ENCODE measurements around the gene JARID2. TPM values are rescaled to one million over a fixed set of nuclear protein-coding genes. Genes with fewer than 3 reads are reported as not detected.

Gene JARID2
- polyA plus RNA-seq, 1 of the 3 experiments (the other 2 are of a cell fraction) = 3.4 TPM

GRCh38 chr6:15335916-15336315 is 90.0 kb downstream of the JARID2 start:
- DNase-seq = no peak
- ChIA-PET CTCF (interaction anchor here (0.7 to 2.3 kb wide), 2 partner anchors 54 to 85 kb away, joined by 4 to 11 read pairs; no protein-coding TSS in a partner anchor), POLR2A (no interaction called here)
- Histone ChIP-seq H3K4me1 (ENCODE audit: control insufficient read depth in 1 of 2, insufficient read depth in 2 of 2, low read depth in 1 of 2, low read length in 1 of 2) (peaks cover 8 to 18% of the 10 kb centered on the region in 2 experiments; a peak in 3 of 4 replicates), H3K9ac (no peak overlapping the region), H4K20me1 (ENCODE audit: insufficient read depth) (no peaks in the 10 kb centered on the region; the same call in 1 of the 2 replicates), H3K4me3 (ENCODE audit: low read depth in 2 of 2, low read length in 1 of 2) (no peak overlapping the region), H3F3A (replicated peaks; ENCODE audit: insufficient read depth) (peaks cover 4% of the 10 kb centered on the region), H2AFZ (ENCODE audit: low read depth) (no peak overlapping the region), H3K79me2 (ENCODE audit: insufficient read depth) (peaks cover 29% of the 10 kb centered on the region), H3K4me2 (no peak overlapping the region), H3K27me3 (ENCODE audit: insufficient read depth) (no peaks in the 10 kb centered on the region), H3K9me3 (no peaks in the 10 kb centered on the region), H3K9me2 (no peaks in the 10 kb centered on the region), H3K27ac (ENCODE audit: low read depth in 2 of 2, low read length in 1 of 2) (no peak overlapping the region), H3K36me3 (replicated peaks in 1 of 2; ENCODE audit: control insufficient read depth in 1 of 2, insufficient read depth in 2 of 2, low read length in 1 of 2) (no peaks in the 10 kb centered on the region)
- WGBS (ENCODE audit: low lambda C conversion rate) = 99% methylated on average over 4 of the region's 4 CpGs
- no peak for TF ChIP-seq EP300 (IDR thresholded peaks at IDR 0.05; ENCODE audit: borderline replicate concordance in 1 of 2, low read depth in 1 of 2, low read length in 1 of 2)
- no peak for TF ChIP-seq TCF12 (IDR thresholded peaks at IDR 0.05)
- TF ChIP-seq SIN3A (IDR thresholded peaks at IDR 0.05; ENCODE audit: borderline replicate concordance, low read depth, low read length) = no peak
- TF ChIP-seq ELF1 (IDR thresholded peaks at IDR 0.05) = no peak
- no peak for TF ChIP-seq REST (IDR thresholded peaks at IDR 0.05; ENCODE audit: low read depth, low read length)
- no peak for TF ChIP-seq MAX (IDR thresholded peaks at IDR 0.05; ENCODE audit: low read depth)
- no peak for TF ChIP-seq JUND (IDR thresholded peaks at IDR 0.05)
- TF ChIP-seq MXI1 (IDR thresholded peaks at IDR 0.05; ENCODE audit: low read depth, low read length) = no peak
- TF ChIP-seq RXRA (IDR thresholded peaks at IDR 0.05; ENCODE audit: borderline replicate concordance, low read depth) = no peak
- TF ChIP-seq, protein P1, sequence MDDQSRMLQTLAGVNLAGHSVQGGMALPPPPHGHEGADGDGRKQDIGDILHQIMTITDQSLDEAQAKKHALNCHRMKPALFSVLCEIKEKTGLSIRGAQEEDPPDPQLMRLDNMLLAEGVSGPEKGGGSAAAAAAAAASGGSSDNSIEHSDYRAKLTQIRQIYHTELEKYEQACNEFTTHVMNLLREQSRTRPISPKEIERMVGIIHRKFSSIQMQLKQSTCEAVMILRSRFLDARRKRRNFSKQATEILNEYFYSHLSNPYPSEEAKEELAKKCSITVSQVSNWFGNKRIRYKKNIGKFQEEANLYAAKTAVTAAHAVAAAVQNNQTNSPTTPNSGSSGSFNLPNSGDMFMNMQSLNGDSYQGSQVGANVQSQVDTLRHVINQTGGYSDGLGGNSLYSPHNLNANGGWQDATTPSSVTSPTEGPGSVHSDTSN (IDR thresholded peaks at IDR 0.05) = no peak
- no peak for TF ChIP-seq FOSL2 (IDR thresholded peaks at IDR 0.05; ENCODE audit: borderline replicate concordance, low read depth)
- TF ChIP-seq, protein P2, sequence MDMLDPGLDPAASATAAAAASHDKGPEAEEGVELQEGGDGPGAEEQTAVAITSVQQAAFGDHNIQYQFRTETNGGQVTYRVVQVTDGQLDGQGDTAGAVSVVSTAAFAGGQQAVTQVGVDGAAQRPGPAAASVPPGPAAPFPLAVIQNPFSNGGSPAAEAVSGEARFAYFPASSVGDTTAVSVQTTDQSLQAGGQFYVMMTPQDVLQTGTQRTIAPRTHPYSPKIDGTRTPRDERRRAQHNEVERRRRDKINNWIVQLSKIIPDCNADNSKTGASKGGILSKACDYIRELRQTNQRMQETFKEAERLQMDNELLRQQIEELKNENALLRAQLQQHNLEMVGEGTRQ (IDR thresholded peaks at IDR 0.05; ENCODE audit: borderline replicate concordance, low read depth, low read length) = no peak
- no peak for TF ChIP-seq YY1 (IDR thresholded peaks at IDR 0.05; ENCODE audit: low read depth)
- no peak for TF ChIP-seq RAD21 (IDR thresholded peaks at IDR 0.05; ENCODE audit: low read length)
- TF ChIP-seq NFIC (IDR thresholded peaks at IDR 0.05; ENCODE audit: borderline replicate concordance) = no peak
- no peak for TF ChIP-seq USF1 (IDR thresholded peaks at IDR 0.05; ENCODE audit: borderline replicate concordance, low read depth)

Data from SK-N-SH (cell line).